ENCODE results near the gene TUSC2. TPM values are rescaled to one million over a fixed set of nuclear protein-coding genes. Genes with fewer than 3 reads are reported as not detected.

Gene TUSC2
- total and polyA plus RNA-seq, 2 of the 13 experiments (the other 11 are each of a cell fraction or from before 2014, with no cell fraction given), result 36.7 to 39.1 TPM

DNA sequence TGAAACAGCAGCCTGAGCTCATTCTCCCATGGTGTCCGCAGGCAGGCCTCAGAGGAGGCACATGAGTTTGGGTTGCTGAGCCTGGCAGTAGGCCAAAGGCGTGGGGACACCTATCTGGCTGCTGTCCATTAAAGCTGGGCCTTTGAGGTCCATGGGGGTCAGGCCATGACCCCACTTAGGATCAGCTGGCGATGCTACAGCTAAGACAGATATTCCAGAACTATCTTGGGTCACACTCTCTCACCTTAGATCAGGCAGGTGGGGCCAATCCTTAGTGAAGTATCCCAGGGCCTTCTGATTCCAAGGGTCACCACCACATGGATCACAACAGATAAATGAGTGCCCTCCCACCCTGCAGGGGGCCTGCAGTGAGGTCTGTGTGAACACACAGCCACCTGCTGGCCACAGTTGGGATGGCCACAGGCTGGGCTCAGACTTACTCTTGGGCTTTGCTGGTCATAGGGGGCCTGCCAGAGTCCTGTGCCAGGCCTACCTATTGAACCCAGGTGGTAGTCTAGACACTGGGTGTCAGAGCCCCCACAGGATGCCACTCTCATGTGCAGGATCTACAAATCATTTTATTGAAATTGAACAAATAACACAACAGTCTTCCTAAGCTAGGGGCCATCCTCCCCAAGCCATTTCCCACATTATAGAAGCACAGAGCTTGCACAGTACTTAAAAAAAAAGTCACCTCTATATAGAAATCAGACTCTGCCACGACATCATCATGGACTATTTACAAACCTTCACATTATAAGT lies 3.5 kb downstream of the TUSC2 start (continued):
- TF ChIP-seq, protein P1, sequence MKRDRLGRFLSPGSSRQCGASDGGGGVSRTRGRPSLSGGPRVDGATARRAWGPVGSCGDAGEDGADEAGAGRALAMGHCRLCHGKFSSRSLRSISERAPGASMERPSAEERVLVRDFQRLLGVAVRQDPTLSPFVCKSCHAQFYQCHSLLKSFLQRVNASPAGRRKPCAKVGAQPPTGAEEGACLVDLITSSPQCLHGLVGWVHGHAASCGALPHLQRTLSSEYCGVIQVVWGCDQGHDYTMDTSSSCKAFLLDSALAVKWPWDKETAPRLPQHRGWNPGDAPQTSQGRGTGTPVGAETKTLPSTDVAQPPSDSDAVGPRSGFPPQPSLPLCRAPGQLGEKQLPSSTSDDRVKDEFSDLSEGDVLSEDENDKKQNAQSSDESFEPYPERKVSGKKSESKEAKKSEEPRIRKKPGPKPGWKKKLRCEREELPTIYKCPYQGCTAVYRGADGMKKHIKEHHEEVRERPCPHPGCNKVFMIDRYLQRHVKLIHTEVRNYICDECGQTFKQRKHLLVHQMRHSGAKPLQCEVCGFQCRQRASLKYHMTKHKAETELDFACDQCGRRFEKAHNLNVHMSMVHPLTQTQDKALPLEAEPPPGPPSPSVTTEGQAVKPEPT (CRISPR knock-in tag; IDR thresholded peaks at IDR 0.05; ENCODE audit: low read depth), result 0 out of 2 replicates have a peak, but pooled peaks have one; percentile 46
- TF ChIP-seq, protein P2, sequence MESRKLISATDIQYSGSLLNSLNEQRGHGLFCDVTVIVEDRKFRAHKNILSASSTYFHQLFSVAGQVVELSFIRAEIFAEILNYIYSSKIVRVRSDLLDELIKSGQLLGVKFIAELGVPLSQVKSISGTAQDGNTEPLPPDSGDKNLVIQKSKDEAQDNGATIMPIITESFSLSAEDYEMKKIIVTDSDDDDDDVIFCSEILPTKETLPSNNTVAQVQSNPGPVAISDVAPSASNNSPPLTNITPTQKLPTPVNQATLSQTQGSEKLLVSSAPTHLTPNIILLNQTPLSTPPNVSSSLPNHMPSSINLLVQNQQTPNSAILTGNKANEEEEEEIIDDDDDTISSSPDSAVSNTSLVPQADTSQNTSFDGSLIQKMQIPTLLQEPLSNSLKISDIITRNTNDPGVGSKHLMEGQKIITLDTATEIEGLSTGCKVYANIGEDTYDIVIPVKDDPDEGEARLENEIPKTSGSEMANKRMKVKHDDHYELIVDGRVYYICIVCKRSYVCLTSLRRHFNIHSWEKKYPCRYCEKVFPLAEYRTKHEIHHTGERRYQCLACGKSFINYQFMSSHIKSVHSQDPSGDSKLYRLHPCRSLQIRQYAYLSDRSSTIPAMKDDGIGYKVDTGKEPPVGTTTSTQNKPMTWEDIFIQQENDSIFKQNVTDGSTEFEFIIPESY (CRISPR knock-in tag; IDR thresholded peaks at IDR 0.05), result peak; percentile 68
- TF ChIP-seq, protein P3, sequence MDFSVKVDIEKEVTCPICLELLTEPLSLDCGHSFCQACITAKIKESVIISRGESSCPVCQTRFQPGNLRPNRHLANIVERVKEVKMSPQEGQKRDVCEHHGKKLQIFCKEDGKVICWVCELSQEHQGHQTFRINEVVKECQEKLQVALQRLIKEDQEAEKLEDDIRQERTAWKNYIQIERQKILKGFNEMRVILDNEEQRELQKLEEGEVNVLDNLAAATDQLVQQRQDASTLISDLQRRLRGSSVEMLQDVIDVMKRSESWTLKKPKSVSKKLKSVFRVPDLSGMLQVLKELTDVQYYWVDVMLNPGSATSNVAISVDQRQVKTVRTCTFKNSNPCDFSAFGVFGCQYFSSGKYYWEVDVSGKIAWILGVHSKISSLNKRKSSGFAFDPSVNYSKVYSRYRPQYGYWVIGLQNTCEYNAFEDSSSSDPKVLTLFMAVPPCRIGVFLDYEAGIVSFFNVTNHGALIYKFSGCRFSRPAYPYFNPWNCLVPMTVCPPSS (IDR thresholded peaks at IDR 0.05), result no peak
- TF ChIP-seq STAG1 (CRISPR knock-in tag; IDR thresholded peaks at IDR 0.05), result peak; percentile 95
- TF ChIP-seq, protein P4, sequence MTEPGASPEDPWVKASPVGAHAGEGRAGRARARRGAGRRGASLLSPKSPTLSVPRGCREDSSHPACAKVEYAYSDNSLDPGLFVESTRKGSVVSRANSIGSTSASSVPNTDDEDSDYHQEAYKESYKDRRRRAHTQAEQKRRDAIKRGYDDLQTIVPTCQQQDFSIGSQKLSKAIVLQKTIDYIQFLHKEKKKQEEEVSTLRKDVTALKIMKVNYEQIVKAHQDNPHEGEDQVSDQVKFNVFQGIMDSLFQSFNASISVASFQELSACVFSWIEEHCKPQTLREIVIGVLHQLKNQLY (CRISPR knock-in tag; IDR thresholded peaks at IDR 0.05), result 0 out of 2 replicates have a peak, but pooled peaks have one; percentile 19
- peak; percentile 80 for TF ChIP-seq HNF4A (CRISPR knock-in tag; IDR thresholded peaks at IDR 0.05)
- TF ChIP-seq HHEX (CRISPR knock-in tag; IDR thresholded peaks at IDR 0.05), result no peak
- TF ChIP-seq ISL2 (CRISPR knock-in tag; IDR thresholded peaks at IDR 0.05), result peak; percentile 44; the same call in 1 of the 2 replicates
- no peak for TF ChIP-seq NCOA5 (CRISPR knock-in tag; IDR thresholded peaks at IDR 0.05)
- TF ChIP-seq, protein P5, sequence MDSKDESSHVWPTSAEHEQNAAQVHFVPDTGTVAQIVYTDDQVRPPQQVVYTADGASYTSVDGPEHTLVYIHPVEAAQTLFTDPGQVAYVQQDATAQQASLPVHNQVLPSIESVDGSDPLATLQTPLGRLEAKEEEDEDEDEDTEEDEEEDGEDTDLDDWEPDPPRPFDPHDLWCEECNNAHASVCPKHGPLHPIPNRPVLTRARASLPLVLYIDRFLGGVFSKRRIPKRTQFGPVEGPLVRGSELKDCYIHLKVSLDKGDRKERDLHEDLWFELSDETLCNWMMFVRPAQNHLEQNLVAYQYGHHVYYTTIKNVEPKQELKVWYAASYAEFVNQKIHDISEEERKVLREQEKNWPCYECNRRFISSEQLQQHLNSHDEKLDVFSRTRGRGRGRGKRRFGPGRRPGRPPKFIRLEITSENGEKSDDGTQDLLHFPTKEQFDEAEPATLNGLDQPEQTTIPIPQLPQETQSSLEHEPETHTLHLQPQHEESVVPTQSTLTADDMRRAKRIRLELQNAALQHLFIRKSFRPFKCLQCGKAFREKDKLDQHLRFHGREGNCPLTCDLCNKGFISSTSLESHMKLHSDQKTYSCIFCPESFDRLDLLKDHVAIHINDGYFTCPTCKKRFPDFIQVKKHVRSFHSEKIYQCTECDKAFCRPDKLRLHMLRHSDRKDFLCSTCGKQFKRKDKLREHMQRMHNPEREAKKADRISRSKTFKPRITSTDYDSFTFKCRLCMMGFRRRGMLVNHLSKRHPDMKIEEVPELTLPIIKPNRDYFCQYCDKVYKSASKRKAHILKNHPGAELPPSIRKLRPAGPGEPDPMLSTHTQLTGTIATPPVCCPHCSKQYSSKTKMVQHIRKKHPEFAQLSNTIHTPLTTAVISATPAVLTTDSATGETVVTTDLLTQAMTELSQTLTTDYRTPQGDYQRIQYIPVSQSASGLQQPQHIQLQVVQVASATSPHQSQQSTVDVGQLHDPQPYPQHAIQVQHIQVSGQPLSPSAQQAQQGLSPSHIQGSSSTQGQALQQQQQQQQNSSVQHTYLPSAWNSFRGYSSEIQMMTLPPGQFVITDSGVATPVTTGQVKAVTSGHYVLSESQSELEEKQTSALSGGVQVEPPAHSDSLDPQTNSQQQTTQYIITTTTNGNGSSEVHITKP (CRISPR knock-in tag; IDR thresholded peaks at IDR 0.05; ENCODE audit: low read depth), result 0 out of 2 replicates have a peak, but pooled peaks have one; percentile 76
- no peak for TF ChIP-seq SP1 (IDR thresholded peaks at IDR 0.05)
- TF ChIP-seq SP1 (CRISPR knock-in tag; IDR thresholded peaks at IDR 0.05), result peak; percentile 40; the same call in 1 of the 2 replicates
- TF ChIP-seq HNRNPUL1 (IDR thresholded peaks at IDR 0.05; ENCODE audit: low read depth, low read length), result no peak
- peak; percentile 67; the same call in 1 of the 3 replicates for TF ChIP-seq MXI1 (IDR thresholded peaks at IDR 0.05; ENCODE audit: borderline replicate concordance, low read depth, low read length)
- no peak for TF ChIP-seq ZKSCAN5 (CRISPR knock-in tag; IDR thresholded peaks at IDR 0.05)
- TF ChIP-seq BHLHE40 (IDR thresholded peaks at IDR 0.05; ENCODE audit: low read length), result no peak
- TF ChIP-seq ZNF557 (CRISPR knock-in tag; IDR thresholded peaks at IDR 0.05), result no peak
- TF ChIP-seq ZNF775 (CRISPR knock-in tag; IDR thresholded peaks at IDR 0.05; ENCODE audit: borderline replicate concordance), result no peak
- TF ChIP-seq MAF1 (CRISPR knock-in tag; IDR thresholded peaks at IDR 0.05; ENCODE audit: borderline replicate concordance), result no peak
- TF ChIP-seq ATF7 (IDR thresholded peaks at IDR 0.05), result no peak
- TF ChIP-seq ATF7 (CRISPR knock-in tag; IDR thresholded peaks at IDR 0.05), result peak; percentile 59; the same call in 1 of the 2 replicates
- 0 out of 2 replicates have a peak, but pooled peaks have one; percentile 27 for TF ChIP-seq ARNT2 (CRISPR knock-in tag; IDR thresholded peaks at IDR 0.05; ENCODE audit: low read depth)

Data from HepG2 (cell line).